DMS 273 treated with DMSO at 0.1 percent for 48 hours (cell line): ENCODE data around the gene GTF3C2.
A peak's percentile ranks its signal among the peaks of the same experiment; 100 is the strongest.
"Not testable (repeated sequence)": the region's sequence is repeated elsewhere in the genome, so short reads cannot be mapped to it uniquely, and the experiment has no call there.

Experiments used
- DNase-seq: peaks from one replicate; lab custom pipeline; 2025; lab: John Stamatoyannopoulos, UW

Gene GTF3C2

GRCh38 chr2:27373567-27373966, 17.0 kb upstream of the GTF3C2 start:
- DNase-seq: no peak

- no peak for DNase-seq
Measured at GRCh38 chr2:27372937-27373336, 16.4 kb upstream of the GTF3C2 start.

- DNase-seq: no peak
Measured at GRCh38 chr2:27370816-27371620, 14.5 kb upstream of the GTF3C2 start.

- peak; percentile 97 for DNase-seq
Measured at GRCh38 chr2:27370026-27370815, 13.7 kb upstream of the GTF3C2 start, which contains the start of the genes EIF2B4 and SNX17. Gene EIF2B4 (minus strand): TSS chr2:27370338. CDS start chr2:27370314, 24 bp downstream. Gene SNX17 (plus strand): TSS chr2:27370616. CDS start chr2:27370744, 128 bp downstream.

- DNase-seq: peak; percentile 34
Measured at GRCh38 chr2:27369471-27370025, 13.0 kb upstream of the GTF3C2 start.

- no peak for DNase-seq
Measured at GRCh38 chr2:27363933-27364332, 7.4 kb upstream of the GTF3C2 start.

GRCh38 chr2:27362678-27363420, 6.3 kb upstream of the GTF3C2 start:
- no peak for DNase-seq

- DNase-seq: peak; percentile 19
Measured at GRCh38 chr2:27356056-27356381, 545 bp downstream of the GTF3C2 start.

GRCh38 chr2:27354597-27354927, 2.0 kb downstream of the GTF3C2 start:
- no peak for DNase-seq

- DNase-seq: no peak
Measured at GRCh38 chr2:27353762-27354596, 2.6 kb downstream of the GTF3C2 start.

- not testable (repeated sequence) for DNase-seq
Measured at GRCh38 chr2:27353386-27353761, 3.2 kb downstream of the GTF3C2 start.

- DNase-seq: no peak
Measured at GRCh38 chr2:27351802-27352598, 4.6 kb downstream of the GTF3C2 start.

- DNase-seq: no peak
Measured at GRCh38 chr2:27350106-27350693, 6.4 kb downstream of the GTF3C2 start.

GRCh38 chr2:27347641-27348040, 8.9 kb downstream of the GTF3C2 start:
- no peak for DNase-seq

GRCh38 chr2:27336173-27336572, 20.4 kb downstream of the GTF3C2 start:
- no peak for DNase-seq

- no peak for DNase-seq
Measured at GRCh38 chr2:27335311-27335710, 21.3 kb downstream of the GTF3C2 start.

- no peak for DNase-seq
Measured at GRCh38 chr2:27324720-27325119, 31.8 kb downstream of the GTF3C2 start.

- no peak for DNase-seq
Measured at GRCh38 chr2:27323596-27324285, 32.8 kb downstream of the GTF3C2 start.

- DNase-seq: peak; percentile 76
Measured at GRCh38 chr2:27322766-27323595, 33.6 kb downstream of the GTF3C2 start, which contains the start of gene MPV17. Gene MPV17 (minus strand): TSS chr2:27323097. CDS start chr2:27322517, 580 bp downstream.
